ENCODE results near the gene KMT2D.

KMT2D gene

GRCh38 chr12:49019443-49020324 lies 40.9 kb downstream of the KMT2D start:
- peak; percentile 76 for DNase-seq (ENCODE audit: low spot score)

- no peak for DNase-seq (ENCODE audit: low spot score)
Measured at GRCh38 chr12:49019120-49019430, 41.5 kb downstream of the KMT2D start.

GRCh38 chr12:49018261-49019119 lies 42.1 kb downstream of the KMT2D start, which contains the start of gene PRKAG1:
TSS of gene PRKAG1 (minus strand) at chr12:49018776. CDS start at chr12:49018740, 36 bp downstream.
- DNase-seq (ENCODE audit: low spot score) = peak; percentile 98

GRCh38 chr12:49017891-49018260 lies 42.7 kb downstream of the KMT2D start:
- DNase-seq (ENCODE audit: low spot score) = peak; percentile 50

- no peak for DNase-seq (ENCODE audit: low spot score)
Measured at GRCh38 chr12:49015196-49015595, 45.4 kb downstream of the KMT2D start.

- DNase-seq (ENCODE audit: low spot score) = no peak
Measured at GRCh38 chr12:49014547-49014946, 46.0 kb downstream of the KMT2D start.

GRCh38 chr12:49013428-49013827 lies 47.2 kb downstream of the KMT2D start:
- DNase-seq (ENCODE audit: low spot score) = no peak

- no peak for DNase-seq (ENCODE audit: low spot score)
Measured at GRCh38 chr12:49012739-49013138, 47.9 kb downstream of the KMT2D start.

Measured in D341Med (cell line).